GM19395 (cell line): ENCODE results near the gene PLXNA1.

ENCODE experiments used
- ATAC-seq: cut with Tn5 transposase; IDR thresholded peaks from one replicate; pipeline ENCODE4 v1.9.1; 2021; ENCODE audit warnings: mild to moderate bottlenecking, moderate library complexity; ENCODE audit not compliant: unreplicated experiment

PLXNA1 gene

DNA sequence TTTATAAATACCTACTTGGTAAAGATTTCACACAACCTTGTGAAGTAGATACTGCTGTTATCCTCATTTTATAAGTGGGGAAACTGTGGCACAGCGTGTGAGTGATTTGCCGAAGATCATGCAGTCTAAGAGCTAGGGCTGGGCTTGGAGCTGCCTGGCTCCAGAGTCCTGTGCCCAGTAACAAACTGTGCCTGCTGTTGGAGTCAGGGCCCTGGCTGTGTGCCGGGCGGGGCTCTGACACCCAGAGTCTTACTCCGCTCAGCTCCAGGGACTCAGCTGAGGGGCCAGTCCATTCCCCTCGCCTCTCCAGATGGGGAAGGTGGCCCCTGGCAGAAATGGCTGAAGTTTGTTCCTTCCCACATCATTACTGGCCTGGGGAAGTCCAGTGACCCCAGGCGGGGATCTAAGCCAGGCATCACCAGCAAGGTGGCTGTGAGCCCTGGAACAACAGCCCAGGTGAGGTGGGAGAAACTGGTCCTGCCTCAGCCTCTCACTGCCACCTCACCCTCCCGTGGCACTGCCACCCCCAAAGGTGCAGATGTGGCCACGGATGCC, 17.3 kb upstream of the PLXNA1 start:
- no peak for ATAC-seq

DNA sequence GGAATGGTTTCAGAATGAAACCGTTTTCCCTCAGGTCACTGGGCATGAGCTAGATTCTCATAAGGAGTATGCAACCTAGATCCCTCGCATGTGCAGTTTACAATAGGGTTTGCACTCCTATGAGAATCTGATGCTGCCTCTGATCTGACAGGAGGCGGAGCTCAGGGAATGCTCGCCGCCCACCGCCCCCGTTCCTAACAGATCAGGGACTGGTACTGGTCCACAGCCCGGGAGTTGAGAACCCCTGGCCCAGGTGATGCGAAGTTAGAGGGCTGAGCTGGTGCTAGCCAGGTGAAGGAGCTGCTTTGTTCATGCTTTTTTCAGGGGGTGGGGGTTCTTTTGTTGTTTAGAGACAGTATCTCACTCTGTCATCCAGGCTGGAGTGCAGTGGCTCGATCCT, 15.5 kb upstream of the PLXNA1 start:
- ATAC-seq, result no peak

DNA sequence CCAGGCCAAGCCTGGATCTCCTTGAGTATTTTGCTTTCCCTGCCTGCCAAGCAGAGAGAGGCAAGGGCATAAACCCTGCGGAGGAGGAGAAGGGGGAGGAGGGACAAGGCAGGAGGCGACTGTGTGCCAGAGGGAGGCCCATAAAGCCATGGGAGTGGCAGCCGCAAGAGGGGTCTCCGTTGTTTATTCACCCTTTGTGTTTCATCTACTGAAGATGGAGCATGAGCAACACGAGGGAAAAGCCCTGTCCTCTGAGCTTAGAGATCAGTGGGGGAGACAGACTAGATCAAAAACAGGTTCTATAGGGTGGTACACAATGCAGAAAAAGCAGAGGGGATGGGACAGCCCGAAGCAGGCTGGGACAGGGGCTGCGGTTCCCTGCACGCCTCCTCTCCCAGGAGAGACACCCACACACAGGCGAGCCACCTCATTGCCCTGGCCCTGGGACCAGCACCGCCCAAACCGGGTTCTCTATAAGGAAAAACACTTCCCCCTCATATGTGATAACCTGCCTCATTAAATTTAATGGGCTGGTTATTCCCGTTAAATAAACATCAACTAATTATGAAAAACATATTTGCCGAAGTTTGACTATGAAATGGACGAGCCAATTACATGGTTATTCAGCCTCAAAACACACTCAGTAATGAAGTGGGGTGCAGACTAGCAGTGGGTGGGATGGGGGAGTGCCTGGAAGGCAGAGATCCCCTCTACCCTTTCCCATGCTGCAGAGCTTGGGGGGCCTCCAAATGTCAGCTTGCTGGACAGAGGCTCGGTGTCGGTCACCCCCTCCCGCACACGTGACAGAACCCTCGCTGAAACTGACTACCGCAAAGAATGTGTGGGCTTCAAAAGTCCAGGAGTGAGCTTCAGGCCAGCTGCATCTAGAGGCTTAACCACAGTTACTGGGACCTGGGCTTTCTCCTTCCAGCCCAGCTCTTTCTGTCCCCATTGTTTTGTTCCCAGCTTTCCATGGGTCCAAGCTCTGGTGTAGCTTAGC, 14.2 kb upstream of the PLXNA1 start:
- ATAC-seq, result no peak

DNA sequence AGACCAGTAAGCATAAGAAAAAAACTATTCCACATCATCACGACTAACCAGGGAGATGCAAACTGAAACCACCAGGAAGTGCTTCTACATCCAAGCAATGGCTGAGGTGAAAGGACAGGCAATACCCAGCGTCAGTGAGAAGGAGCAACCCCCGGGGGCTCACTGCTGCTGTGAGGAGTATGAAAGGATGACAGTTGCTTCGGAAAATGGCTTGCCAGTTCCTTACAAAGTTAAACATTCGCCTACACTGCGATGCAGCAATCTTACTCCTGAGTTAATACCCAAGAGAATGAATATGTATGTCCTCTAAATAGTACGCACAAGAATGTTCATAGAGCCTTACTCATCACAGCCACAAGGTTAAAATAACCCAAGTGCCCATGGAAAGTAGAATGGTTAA, 13.3 kb upstream of the PLXNA1 start:
- no peak for ATAC-seq

DNA sequence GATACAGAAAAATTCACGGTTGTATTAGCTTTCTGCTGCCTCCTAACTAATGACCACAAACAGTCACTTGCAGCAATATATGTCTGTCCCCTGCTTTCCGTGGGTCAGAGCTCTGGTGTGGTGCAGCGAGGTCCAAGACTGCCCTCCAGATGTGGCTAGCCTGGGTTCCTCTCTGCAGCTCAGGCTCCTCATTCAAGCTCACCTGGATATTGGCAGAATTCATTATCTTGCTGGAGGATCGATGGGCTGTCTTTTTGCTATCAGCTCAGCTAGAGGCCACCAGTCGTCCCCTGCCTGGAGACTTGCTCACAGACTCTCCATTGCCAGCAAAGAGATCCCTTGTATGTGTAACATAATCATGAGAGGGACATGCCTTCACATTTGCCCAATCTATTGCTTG, 12.8 kb upstream of the PLXNA1 start:
- no peak for ATAC-seq

DNA sequence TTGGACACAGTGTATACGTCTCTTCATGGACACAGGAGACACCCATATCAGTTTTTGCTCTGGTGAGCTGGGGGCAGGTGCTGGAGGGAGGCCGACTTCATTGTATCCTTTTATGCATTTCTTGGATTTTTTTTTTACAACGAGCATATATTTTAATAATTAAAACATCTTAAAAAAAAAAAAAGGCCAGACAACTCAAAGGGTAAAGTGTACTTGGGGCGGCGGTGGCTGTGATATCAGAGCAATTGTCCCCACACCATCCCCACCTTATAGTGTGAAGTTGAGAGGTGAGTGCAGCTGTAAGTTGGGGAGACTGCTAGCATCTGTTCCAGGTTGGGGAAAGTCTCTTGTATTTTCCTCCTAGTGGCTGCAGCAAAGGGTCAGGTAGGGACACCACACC, 12.0 kb upstream of the PLXNA1 start:
- ATAC-seq, result no peak

DNA sequence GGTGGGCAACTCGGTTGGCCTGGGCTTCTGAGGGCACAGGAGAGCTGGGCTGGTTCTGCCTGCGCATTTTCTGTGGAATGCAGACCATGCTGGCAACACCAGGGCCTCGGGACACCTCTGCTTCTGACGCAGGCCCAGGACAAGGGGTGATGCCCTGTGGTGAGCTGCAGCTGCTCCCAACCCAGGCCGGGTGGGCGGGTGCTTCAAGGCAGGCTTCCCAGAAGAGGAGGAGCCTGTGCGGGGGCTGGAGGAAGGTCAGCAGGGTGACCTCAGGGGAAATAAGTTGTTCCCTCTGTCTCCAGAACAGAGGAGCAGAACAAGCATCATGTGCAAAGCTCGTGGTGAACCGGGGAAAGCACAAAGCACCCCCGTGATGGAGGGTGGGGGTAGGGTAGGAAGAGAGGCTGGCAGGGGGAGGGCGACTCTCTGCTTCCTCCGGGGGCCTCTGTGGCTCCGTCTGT, 11.0 kb upstream of the PLXNA1 start:
- no peak for ATAC-seq

DNA sequence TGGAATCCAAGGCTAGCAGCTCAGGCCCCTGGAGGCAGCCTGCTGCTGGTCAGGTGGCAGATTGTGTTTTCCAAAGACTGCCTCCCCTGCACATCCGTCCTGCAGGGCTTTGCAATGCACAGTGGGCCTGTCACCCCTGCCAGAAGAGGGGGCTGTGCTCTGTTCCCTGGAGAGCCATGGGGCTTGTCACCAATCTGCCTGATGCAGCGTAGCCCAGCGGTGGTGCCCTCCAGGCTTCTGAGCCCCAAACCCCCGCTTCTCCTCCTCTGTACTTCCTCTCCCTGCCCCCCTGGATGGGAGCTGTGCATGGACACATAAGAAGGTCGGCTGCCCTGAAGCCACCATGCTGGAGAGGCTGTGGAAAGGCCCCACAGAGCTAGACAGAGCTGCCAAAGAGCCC, 10.0 kb upstream of the PLXNA1 start:
- ATAC-seq, result no peak

DNA sequence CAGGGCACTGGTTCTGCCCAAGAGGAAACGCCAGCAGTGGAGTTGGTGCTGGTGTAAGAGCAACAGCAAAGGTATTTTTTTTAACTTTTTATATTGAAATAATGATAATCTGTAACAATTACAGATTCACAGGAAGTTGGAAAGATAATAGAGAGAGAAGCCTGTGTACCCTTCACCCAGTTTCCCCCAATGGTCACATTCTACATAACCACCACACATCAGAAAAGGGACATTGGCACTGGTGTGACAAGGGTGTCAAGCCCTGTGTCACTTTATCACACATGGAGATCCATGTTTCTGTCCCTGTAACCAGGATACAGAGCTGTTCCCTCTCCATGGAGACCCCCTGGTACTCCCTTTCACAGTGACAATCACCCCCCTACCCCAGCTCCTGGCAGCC, 9.1 kb upstream of the PLXNA1 start:
- ATAC-seq, result no peak

DNA sequence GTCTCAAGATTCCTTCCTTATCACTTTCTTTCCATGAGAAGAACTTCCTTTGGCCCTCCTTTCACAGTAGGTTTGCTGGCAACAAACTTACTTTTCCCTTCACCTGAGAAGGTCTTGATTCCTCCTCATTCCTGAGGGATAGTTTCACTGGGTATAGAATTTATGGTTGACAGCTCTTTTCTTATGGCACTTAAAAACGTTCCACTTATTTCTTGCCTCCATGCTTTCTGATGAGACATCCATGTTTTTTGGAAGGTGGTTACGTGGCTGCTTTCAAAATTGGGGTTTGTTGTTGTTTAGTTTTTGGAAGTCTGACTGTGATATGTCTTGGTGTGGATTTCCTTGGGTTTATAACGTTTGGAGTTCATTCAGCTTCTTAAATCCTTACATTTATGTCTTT, 8.2 kb upstream of the PLXNA1 start:
- ATAC-seq, result no peak

DNA sequence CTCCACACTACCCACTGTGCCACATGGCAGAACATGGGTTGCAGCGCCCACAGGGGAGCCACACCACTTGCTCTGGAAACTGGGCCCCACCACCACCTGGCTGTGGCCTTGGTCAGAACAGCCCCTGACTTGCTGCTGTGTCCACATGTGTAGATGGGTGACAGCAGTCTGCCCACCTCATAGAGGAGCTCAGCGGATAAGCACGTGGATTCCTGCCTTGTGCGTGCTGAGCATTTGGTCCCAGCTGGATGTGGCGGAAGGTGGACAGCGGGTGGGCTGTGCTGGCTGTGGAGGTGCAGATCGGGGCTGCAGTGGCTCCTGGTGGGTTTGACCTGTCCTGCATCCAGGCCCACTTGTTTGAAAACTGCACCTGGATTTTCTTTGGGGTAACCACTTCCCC, 6.0 kb upstream of the PLXNA1 start:
- no peak for ATAC-seq

DNA sequence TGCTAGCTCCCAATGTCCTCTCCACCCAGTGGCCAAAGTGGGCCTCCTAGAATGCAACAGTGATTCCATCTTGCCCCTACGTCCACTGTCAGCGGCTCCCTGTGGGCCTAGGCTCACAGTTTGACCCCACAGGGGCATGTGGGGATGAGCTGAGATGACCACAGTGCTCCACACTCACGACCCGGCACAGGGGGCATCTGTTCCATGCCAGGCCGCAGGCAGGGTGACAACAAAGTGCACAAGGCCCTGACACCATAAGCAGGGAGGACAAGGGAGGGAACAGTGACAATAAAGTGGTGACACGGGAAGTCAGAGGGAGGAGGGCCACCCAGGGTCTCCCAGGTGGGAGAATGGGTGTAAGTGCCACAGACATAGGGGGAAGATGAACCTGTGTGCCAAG, 5.1 kb upstream of the PLXNA1 start:
- no peak for ATAC-seq

DNA sequence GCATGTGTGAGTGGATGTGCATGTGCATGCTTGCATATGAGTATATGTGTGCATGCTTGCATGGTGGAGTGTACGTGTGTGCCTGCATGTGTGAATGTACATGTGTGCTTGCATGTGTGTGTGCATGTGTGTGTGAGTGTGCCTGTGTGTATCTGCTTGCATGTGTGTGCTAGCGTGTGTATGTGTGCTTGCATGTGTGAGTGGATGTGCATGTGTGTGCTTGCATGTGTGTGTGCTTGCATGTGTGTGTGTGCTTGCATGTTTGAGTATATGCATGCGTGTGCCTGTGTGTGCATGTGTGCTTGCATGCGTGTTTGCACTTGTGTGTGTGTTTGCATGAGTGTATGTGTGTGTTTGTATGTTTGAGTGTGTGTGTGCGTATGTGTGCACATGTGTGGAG, 4.6 kb upstream of the PLXNA1 start:
- ATAC-seq, result no peak

DNA sequence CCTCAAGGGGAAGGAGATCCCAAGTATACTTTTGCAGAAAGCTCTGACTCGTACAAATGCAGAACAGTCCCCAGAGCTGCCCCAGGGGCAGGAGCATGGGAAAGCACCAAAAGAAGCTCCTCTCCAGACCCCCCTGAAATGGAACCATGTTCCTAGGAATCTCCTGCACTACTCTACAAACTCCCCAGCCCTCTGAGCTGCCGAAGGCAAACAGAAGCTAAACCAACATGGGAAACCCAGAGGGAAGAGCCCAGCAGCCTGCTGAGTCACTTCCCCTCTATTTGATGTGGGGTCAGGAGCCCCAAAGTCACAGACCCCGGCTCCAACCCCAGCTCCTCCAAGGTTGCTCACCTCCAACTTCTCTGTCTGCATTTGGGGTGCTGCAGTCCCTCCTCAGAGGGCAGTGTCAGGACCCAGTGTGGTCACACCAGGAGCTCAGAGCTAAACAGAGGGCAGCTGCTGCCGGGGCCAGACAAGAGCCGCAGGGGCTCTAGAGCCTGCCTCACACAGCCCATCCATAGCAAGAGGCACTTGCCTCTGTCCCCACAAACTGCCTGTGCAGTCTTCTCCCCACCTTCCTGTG, 3.8 kb upstream of the PLXNA1 start:
- ATAC-seq, result no peak

DNA sequence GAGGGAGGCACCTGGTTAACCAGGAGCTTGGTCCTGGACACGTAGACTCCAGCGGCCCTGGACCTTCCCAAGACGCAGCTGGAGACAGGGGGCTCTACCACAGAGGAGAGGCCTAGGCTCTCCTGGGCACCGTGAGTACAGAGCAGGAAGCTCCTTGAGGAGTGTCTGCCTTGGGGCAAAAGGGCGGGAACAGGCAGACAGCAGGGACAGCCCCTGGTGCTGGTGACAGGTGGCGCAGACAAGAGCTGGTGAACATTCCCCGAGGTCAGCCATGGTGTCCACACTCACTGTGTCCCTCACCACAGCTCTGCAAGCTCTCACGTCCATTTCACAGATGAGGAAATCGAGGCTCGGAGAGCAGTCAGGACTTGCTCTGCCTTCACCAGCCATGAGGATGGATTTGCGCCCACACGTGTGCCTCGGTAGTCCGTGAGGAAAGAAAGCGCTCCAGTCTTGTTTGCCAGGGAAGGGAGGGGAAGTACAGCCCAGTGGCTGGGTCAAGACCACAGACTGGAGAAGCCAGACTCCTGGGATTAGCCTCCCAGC, 2.6 kb upstream of the PLXNA1 start:
- ATAC-seq, result no peak

DNA sequence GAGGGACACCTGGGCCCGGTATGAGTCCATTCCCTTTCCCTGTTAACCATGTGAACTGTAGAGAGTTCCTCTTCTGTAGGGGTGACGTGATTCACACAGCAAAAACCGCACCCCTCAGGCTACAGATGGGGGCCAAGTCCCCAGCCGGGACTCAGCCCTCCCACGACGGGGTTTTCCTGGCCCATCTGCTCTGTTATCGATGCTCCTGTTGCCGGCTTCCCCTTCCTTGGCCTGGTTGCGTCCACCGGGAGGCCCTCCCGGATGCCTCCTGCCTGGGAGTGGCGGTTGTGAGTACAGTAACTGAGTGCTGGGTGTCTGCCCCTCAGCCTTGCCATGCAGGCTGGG, 817 bp upstream of the PLXNA1 start:
- ATAC-seq, result peak; percentile 38

DNA sequence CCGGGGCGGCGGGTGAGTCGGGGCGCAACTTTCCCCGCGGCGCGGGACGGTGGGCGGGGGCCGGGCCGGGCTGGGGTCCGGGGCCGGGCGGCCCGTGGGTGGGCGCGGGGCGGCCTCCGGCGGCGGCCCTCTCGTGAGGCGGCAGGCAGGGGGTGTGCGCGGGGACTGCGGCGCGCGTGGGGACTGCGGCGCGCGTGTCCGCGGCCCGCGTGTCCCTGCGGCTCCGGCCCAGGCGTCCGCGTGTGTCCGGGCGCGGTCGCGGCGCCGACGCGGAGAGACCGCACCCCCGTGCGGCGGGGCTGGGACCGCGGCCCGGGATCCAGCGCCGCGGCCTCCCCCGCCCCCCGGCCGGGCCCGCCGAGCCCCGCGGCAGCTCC, 349 bp downstream of the PLXNA1 start:
- ATAC-seq, result no peak

DNA sequence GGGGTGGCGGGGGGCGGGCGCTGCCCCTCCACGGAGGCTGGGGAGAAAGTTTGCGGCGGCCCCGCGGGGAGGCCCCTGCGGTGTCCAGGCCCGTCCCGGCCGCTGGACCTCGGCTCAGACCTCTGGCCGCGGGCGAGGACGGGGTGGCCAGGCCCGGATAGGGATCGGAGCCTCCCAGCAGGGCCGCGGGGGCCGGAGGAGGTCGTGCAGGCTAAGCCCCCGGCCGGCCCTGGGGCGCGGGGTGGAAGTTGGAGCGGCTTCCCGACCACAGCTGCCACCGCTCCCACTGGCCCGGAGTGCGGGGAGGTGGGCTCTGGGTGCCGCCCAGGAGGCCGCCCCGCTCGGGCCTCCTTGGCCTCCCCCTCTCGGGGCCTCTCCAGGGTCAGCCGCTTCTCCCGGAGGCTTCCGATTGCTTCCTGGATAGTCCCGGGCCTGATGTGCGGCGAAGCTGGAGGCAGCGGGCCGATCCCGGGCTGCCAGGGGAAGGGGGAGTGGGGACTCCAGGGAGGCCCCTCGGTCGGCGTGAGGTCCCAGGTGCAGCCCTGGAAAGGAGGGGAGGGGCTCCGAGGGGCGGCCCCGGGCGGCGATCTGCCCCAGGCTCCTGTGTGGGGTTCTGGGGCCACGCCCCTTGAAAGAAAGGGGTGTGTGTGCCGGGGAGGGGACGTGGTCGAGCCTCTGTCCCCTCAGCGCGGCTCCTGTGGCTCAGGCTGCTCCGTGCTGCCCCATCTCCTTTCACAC, 907 bp downstream of the PLXNA1 start:
- no peak for ATAC-seq

DNA sequence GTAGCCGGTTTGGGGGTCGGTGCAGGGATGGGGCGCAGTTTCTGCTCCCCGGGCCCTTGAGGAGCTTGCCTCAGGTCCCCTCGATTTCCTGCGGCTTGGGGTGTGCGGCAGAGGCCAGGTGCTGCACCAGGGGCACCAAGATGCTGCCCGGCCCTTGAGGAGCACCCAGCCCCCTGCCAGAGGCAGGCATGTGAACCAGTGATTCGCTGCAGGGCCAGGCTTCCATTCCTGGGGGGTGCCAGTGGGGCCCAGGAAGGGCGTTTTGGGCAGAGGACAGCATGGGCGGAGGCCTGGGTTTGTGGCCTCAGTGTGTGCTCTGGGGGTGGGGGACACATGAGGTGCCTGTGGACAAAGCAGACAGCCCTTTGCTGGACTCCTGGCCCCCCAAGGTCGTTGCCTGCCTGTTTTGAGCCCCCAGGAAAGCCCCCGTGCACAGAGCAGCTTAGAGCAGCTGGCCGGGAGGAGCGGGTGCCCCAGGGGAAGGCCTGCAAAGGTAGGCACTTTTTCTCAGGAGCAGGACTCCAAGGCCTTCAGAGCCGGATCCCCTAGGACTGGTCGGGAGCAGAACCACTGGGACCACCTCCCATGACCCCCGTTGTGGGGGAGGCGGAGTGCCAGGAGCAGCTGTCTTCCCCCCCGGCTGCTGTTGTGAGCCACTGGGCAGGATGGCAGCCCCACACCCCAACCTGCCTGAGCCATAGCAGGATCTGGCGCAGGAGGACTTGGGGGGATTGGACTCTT, 1.6 kb downstream of the PLXNA1 start:
- no peak for ATAC-seq

DNA sequence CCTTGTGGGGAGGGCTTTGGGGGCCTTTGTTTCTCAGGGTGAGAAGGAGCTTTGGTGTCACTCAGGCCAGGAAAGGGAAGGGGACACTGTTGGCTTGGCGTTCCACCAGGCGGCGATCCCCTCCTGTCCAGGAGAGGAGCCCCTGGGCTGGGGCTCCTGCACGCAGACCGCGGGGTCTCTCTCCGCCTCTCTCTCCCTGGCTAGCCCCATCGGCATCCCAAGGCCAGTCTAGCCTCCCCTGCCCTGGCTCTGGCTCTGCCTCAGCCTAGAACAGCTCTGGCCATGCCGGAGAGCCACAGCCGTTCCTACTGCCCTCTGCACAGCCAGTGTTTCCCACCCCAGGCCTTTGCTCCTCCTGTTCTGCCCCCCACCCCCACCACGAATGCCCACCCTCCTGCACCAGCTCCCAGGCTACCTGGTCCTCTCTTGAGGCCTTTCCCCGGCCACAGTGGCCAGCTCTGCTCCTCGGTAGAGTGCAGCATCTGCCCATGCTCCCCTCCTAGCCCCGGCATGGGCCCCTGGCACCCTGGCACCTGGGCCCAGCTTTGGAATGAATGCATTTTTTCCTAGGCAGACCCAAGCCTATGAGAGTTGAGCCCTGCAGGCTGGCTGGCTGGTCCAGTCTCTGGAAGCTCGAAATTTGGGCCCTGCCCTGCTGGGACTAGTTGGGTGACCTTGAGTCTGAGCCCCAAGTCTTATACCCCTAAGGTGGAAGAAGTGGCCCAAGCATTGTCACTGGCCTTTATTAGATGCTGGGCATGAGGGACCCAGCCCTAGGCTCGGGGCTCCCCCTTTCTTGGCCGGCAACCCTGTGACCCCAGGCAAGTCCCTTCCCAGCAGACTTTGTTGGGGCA, 2.4 kb downstream of the PLXNA1 start:
- ATAC-seq, result no peak
